ENCODE results near the gene DENND4A. TPM values are rescaled to one million over a fixed set of nuclear protein-coding genes. Genes with fewer than 3 reads are reported as not detected.

Gene DENND4A
- total and polyA plus RNA-seq, 10 of the 15 experiments (the other 5 are each of a cell fraction or from before 2014, with no cell fraction given) = 14.2 to 81.8 (median 34.1) TPM

DNA sequence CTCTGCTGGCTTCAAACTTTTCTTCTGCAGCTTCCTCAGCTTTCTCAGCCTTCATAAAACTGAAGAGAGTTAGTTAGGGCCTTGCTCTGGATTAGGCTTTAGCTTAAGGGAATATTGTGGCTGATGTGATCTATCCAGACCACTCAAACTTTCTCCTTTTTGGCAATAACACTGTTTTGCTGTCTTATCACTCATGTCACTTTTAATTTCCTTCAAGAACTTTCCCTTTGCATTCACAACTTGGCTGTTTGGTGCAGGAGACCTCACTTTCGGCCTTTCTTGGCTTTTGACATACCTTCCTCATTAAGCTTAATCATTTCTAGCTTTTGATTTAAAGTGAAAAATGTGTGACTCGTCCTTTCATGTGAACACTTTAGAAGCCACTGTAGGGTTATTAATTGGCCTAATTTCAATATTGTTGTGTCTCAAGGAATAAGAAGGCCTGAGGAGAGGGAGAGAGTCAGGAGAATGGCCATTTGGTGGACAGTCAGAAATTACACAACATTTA is 109.6 kb downstream of the DENND4A start:
- Histone ChIP-seq H3K79me2 (ENCODE audit: control insufficient read depth, insufficient read depth, low read length) (no peaks in the 10 kb centered on the region), H3K4me3 (no peak overlapping the region), H3K9ac (ENCODE audit: control insufficient read depth, insufficient read depth, low read length) (no peak overlapping the region), H4K20me1 (ENCODE audit: control insufficient read depth, insufficient read depth) (no peaks in the 10 kb centered on the region), H3K27ac (ENCODE audit: control insufficient read depth, insufficient read depth) (no peak overlapping the region), H3K4me2 (ENCODE audit: control insufficient read depth, insufficient read depth) (no peak overlapping the region), H2AFZ (ENCODE audit: control insufficient read depth, low read depth, low read length) (no peak overlapping the region), H3K9me3 (replicated peaks; ENCODE audit: control insufficient read depth, insufficient read depth, low read length) (no peaks in the 10 kb centered on the region; the same call in 2 of the 3 replicates), H3K4me1 (ENCODE audit: control insufficient read depth, insufficient read depth, low read length) (no peaks in the 10 kb centered on the region), H3K36me3 (ENCODE audit: control insufficient read depth in 2 of 2, insufficient read depth in 2 of 2, low read length in 1 of 2) (no peaks in the 10 kb centered on the region; a peak in 1 of 4 replicates), H3K27me3 (replicated peaks in 1 of 2; ENCODE audit: control insufficient read depth in 2 of 2, insufficient read depth in 2 of 2, low read length in 1 of 2) (no peaks in the 10 kb centered on the region)
- POLR2A ChIA-PET = no interaction called here
- RAD21 ChIA-PET (ENCODE audit: unreplicated experiment) = no interaction called here
- SMC1A ChIA-PET (ENCODE audit: uncharacterized antibody, unreplicated experiment) = interaction anchor here (1.1 to 1.6 kb wide), 8 partner anchors 14 to 154 kb away, joined by 3 to 4 read pairs (median 4); no protein-coding TSS in a partner anchor
- intact Hi-C loops (cut with micrococcal nuclease; ENCODE audit: unreplicated experiment) (no loop called here), in situ Hi-C loops (cut with MboI) (no loop called here)
- BruUV-seq (replicated peaks) = no TSS peak
- CTCF ChIA-PET = interaction anchor here (1.1 to 1.9 kb wide), 7 partner anchors 9 to 155 kb away, joined by 3 to 5 read pairs (median 3); partner anchors contain the start of gene INTS14
- FAIRE-seq (no peak), DNase-seq (ENCODE audit: low read depth, low spot score) (no peak), ATAC-seq (no peak)
- WGBS (ENCODE audit: insufficient coverage, insufficient replicate concordance, low lambda C conversion rate, missing lambda C conversion rate) = 0% methylated on average over 2 of the region's 2 CpGs
- TF ChIP-seq SIX5 (IDR thresholded peaks at IDR 0.05; ENCODE audit: low read depth, low read length, severe bottlenecking) = no peak

DNA sequence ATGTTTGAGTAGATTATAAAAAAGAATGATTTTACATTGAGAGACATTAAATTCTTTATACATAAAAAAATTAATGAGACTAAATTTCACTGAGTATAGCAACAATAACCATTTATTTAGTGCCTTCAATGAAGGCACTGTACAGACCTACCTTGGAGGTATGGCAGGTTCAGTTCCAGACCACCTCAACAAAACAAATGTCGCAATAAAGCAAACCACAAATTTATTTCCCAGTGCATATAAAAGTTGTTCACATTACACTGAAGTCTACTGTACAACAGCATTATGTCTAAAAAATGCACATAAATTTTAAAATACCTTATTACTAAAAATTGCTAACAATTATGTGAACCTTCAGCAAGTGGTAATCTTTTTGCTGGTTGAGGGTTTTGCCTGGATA is 111.5 kb downstream of the DENND4A start:
- Histone ChIP-seq H3K79me2 (ENCODE audit: control insufficient read depth, insufficient read depth, low read length) (no peaks in the 10 kb centered on the region), H3K36me3 (ENCODE audit: control insufficient read depth in 2 of 2, insufficient read depth in 2 of 2, low read length in 1 of 2) (no peaks in the 10 kb centered on the region; a peak in 1 of 4 replicates), H2AFZ (ENCODE audit: control insufficient read depth, low read depth, low read length) (no peak overlapping the region), H3K4me2 (ENCODE audit: control insufficient read depth, insufficient read depth) (no peak overlapping the region), H4K20me1 (ENCODE audit: control insufficient read depth, insufficient read depth) (no peaks in the 10 kb centered on the region), H3K4me1 (ENCODE audit: control insufficient read depth, insufficient read depth, low read length) (no peaks in the 10 kb centered on the region), H3K4me3 (no peak overlapping the region), H3K27me3 (replicated peaks in 1 of 2; ENCODE audit: control insufficient read depth in 2 of 2, insufficient read depth in 2 of 2, low read length in 1 of 2) (no peaks in the 10 kb centered on the region), H3K9me3 (replicated peaks; ENCODE audit: control insufficient read depth, insufficient read depth, low read length) (no peaks in the 10 kb centered on the region; the same call in 2 of the 3 replicates), H3K9ac (ENCODE audit: control insufficient read depth, insufficient read depth, low read length) (no peak overlapping the region), H3K27ac (ENCODE audit: control insufficient read depth, insufficient read depth) (no peak overlapping the region)
- FAIRE-seq (no peak), ATAC-seq (no peak), DNase-seq (ENCODE audit: low read depth, low spot score) (no peak)
- ChIA-PET SMC1A (ENCODE audit: uncharacterized antibody, unreplicated experiment) (no interaction called here), POLR2A (no interaction called here), CTCF (no interaction called here), RAD21 (ENCODE audit: unreplicated experiment) (no interaction called here)
- no TSS peak for BruUV-seq (replicated peaks)
- intact Hi-C loops (cut with micrococcal nuclease; ENCODE audit: unreplicated experiment) = no loop called here
- WGBS (ENCODE audit: insufficient coverage, insufficient replicate concordance, low lambda C conversion rate, missing lambda C conversion rate) = 97% methylated on average over 1 of the region's 1 CpG
- in situ Hi-C loops (cut with MboI) = no loop called here
- no peak for TF ChIP-seq YY1 (IDR thresholded peaks at IDR 0.05; ENCODE audit: low read depth, low read length)
- TF ChIP-seq ZNF217 (IDR thresholded peaks at IDR 0.05) = no peak
- no peak for TF ChIP-seq SUZ12 (IDR thresholded peaks at IDR 0.05; ENCODE audit: unreplicated experiment)
- TF ChIP-seq, protein P1, sequence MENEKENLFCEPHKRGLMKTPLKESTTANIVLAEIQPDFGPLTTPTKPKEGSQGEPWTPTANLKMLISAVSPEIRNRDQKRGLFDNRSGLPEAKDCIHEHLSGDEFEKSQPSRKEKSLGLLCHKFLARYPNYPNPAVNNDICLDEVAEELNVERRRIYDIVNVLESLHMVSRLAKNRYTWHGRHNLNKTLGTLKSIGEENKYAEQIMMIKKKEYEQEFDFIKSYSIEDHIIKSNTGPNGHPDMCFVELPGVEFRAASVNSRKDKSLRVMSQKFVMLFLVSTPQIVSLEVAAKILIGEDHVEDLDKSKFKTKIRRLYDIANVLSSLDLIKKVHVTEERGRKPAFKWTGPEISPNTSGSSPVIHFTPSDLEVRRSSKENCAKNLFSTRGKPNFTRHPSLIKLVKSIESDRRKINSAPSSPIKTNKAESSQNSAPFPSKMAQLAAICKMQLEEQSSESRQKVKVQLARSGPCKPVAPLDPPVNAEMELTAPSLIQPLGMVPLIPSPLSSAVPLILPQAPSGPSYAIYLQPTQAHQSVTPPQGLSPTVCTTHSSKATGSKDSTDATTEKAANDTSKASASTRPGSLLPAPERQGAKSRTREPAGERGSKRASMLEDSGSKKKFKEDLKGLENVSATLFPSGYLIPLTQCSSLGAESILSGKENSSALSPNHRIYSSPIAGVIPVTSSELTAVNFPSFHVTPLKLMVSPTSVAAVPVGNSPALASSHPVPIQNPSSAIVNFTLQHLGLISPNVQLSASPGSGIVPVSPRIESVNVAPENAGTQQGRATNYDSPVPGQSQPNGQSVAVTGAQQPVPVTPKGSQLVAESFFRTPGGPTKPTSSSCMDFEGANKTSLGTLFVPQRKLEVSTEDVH (IDR thresholded peaks at IDR 0.05; ENCODE audit: low read depth, partially characterized antibody) = no peak
- TF ChIP-seq ZNF207 (IDR thresholded peaks at IDR 0.05; ENCODE audit: borderline replicate concordance) = no peak
- no peak for TF ChIP-seq LARP7 (IDR thresholded peaks at IDR 0.05)
- TF ChIP-seq IKZF2 (IDR thresholded peaks at IDR 0.05) = no peak
- no peak for TF ChIP-seq HCFC1 (IDR thresholded peaks at IDR 0.05; ENCODE audit: low read length)
- TF ChIP-seq, protein P2, sequence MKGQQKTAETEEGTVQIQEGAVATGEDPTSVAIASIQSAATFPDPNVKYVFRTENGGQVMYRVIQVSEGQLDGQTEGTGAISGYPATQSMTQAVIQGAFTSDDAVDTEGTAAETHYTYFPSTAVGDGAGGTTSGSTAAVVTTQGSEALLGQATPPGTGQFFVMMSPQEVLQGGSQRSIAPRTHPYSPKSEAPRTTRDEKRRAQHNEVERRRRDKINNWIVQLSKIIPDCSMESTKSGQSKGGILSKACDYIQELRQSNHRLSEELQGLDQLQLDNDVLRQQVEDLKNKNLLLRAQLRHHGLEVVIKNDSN (IDR thresholded peaks at IDR 0.05; ENCODE audit: borderline replicate concordance, extremely low read length, insufficient read depth, low read depth, low read length) = no peak
- no peak for TF ChIP-seq EED (IDR thresholded peaks at IDR 0.05; ENCODE audit: low read depth)
- TF ChIP-seq NR2F1 (conservative IDR thresholded peaks at IDR 0.05) = no peak
- TF ChIP-seq CHD2 (IDR thresholded peaks at IDR 0.05; ENCODE audit: borderline replicate concordance, low read depth, low read length) = no peak
- TF ChIP-seq, protein P3, sequence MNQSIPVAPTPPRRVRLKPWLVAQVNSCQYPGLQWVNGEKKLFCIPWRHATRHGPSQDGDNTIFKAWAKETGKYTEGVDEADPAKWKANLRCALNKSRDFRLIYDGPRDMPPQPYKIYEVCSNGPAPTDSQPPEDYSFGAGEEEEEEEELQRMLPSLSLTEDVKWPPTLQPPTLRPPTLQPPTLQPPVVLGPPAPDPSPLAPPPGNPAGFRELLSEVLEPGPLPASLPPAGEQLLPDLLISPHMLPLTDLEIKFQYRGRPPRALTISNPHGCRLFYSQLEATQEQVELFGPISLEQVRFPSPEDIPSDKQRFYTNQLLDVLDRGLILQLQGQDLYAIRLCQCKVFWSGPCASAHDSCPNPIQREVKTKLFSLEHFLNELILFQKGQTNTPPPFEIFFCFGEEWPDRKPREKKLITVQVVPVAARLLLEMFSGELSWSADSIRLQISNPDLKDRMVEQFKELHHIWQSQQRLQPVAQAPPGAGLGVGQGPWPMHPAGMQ (IDR thresholded peaks at IDR 0.05; ENCODE audit: borderline replicate concordance) = no peak

Measured in GM12878 (cell line).